GM19372 (cell line): Measurements from ENCODE around the gene EXOSC2.

ENCODE experiments used
- ATAC-seq: cut with Tn5 transposase; IDR thresholded peaks from one replicate; pipeline ENCODE4 v1.9.1; 2021; ENCODE audit warnings: mild to moderate bottlenecking, low read depth, moderate library complexity; ENCODE audit not compliant: unreplicated experiment

EXOSC2 gene

DNA sequence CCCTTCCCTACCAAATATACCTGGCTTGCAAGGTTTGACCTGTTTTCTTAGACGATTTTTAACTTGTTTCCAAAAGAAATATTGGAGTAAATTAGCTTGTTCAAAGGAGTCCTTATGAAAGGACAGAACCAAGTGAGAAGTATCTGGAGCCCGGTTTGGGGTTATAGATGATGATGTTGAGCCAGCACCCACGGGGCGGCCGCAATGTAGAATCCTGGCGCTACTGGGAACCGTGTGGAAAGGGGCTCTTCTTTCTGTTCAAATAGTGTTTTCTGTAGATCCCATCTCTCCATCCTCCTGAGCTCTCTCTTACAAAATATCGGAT lies 517 bp upstream of the EXOSC2 start:
- ATAC-seq, result no peak

DNA sequence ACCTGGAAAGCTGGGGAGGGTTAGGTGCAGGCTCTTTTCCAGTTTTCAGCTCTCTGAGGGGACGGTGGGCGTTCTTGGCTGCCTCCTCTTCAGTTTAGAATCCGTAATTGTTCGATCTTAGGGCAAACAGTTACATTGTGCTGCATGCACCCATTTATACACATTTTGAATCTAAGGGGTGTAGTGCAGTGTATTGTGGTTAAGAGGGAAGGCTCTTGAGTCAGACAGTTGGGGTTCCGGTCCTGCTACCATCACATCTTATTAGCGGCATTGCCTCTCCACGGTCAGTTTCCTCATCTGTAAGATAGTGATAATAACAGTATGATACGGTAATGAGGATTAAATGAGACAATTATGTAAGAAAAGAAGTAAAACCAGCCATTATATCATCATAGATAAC lies 625 bp downstream of the EXOSC2 start:
- no peak for ATAC-seq

DNA sequence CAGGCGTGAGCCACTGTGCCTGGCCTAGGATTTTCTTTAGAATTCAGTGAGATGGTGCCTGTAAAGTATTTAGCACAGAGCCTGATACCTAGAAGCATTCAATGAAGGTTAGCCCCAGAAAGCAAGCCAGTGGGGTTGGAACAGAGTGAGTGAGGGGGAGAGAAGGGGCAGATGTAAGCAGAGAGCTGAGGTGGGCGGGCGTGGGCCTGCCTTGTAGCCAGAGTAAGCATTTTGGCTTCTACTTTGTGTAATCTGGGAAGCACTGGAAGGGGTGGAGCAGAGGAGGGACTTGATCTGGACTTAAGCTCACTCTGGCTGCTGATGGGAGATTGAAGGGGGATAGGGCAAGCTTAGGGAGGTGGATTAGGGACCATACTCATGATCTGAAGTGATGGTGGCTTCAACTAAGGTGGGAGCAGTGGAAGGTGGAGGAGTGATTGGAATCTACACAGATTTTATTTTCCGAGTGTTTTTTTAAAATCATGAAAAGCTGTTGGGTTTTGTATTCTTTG lies 2.6 kb downstream of the EXOSC2 start:
- no peak for ATAC-seq

DNA sequence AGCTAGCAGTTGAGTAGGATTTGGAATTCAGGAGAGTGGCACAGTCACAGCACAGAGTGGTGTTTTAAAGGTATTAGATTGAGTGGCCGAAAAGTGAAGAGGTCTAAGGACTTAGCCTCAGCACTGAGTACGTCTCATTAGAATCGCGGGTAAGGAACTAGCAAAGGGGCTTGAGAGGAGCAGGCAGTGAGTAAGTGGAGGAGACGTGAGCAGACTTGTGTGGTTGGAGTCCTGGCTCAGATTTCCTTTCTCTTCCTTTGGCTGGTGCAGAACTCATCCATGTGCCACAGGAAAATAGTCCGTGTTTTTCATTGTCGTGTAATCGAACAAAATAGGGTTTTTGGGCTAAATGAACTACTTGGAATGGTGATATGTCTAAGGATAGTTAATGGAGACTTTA lies 3.4 kb downstream of the EXOSC2 start:
- ATAC-seq, result no peak

DNA sequence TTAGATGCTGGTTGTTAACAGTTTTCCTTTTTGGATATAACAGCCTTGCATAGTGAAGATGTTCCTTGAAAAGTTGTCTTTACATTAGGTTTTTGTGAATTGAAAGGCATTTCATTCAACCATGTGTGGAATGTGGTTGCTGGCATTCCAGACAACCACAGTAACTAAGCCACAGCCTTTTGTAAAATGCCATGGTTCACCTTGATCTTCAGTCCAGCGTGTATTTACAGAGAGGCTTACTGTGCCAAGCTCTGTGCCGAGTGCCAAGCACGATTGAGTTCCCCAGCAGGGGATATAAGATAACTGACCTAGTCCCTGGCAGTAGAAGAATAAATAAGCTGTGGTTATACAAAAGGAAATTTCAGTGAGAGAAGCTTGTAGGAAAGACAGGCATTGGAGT lies 4.9 kb downstream of the EXOSC2 start:
- ATAC-seq, result no peak

DNA sequence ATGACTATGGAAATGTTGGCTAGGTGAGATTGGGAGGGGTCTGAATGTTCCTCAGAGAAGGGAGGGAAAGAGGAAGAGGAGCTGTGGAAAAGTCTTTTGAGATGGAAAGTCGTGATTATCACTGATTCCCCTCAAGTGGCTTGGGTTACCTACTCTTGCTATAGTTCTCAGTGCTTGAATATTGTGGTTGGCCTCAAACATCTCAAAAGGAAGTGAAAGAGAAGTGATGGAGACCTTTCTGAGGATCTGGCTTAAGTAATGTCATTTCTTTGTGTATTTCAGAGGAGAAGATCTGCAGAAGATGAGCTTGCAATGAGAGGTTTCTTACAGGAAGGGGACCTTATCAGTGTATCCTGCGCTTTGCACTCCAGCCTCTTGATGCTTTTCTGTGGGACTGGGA lies 5.5 kb downstream of the EXOSC2 start:
- ATAC-seq, result no peak

DNA sequence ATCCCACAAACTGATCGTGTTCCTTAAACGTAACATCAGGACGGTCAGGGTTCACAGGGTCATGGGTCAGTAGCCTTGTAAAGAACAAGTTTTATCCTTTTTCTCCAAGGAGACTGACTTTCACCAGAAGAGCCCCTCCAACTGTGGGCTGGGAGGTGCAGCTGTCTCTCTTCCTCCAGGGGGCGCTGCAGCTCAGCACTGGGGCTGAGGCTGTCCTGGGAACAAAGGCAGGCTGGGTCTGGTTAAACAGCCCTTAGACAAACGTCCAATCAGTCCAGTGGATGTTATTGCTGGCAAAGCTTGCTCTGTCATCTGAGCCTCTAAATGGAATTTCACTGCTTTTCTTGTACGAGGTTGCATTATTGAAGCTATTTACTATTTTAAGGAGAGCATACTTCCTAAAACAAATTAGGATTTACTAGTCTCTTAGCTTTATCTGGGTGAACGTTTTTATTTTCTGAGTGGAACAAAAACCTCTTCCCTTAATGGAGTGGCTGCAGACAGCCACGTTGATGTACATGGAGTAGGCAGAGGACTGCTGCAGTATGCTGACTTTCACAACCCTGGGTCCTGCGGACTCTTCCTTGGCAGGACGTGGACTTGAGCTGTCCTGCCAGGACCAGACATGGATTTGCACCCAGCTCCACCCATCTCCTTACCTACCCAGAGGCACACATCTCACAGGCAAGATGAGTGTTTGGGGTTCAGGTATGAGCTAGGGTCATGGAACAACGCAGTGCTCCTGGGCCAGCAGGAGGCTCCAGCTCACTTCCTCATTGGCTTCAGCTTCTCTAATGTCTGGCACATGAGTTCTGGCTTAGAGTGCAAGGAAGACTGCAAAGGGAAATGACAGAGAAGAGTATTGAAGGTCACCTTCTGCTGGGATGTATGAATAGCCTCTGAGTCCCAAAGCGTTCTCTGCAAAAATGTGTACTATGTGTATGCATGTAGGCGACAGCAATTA lies 7.8 kb downstream of the EXOSC2 start:
- no peak for ATAC-seq

DNA sequence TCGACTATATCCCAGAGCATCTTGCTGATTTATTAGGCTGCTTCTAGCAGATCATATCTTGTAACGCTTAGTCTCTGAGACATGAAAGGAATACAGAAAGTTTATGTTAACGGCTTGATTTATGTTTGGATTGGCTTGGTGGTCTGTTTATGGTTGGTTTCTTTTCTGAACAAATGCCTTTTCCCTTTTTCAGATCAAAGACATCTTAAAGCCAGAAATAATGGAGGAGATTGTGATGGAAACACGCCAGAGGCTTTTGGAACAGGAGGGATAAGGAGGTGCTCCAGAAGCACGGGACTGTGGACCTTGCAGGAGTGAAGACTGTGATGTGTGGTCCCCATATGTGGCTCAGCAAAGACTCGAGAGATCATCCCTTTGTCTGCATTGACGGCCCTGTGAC lies 9.9 kb downstream of the EXOSC2 start:
- ATAC-seq, result no peak

DNA sequence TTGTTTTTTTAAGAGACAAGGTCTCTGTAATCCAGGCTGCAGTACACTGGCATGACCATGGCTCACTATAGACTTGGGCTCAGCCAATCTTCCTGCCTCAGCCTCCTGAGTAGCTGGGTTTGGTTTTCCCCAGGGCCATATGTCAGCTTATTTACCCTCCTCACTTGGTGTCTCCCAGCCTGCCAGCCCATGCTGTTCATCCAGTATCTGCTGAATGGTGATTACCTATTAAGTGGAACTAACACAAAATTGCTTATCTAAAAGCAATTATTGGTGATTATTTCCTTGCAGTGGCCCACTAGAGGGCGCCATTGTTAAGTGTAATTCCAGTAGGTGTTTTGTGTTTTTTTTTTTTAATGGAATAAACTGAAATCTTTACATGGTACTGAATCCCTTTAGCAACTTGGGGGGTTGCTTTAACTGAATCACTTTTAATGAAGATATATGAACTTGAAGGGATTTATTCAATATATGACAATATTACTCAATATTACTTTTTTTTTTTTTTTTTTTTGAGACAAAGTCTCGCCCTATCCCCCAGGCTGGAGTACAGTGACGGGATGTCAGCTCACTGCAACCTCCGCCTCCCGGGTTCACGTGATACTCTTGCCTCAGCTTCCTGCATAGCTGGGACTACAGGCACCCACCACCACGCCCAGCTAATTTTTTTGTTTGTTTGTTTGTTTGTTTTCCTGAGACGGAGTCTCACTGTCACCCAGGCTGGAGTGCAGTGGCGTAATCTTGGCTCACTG lies 13.8 kb downstream of the EXOSC2 start:
- ATAC-seq, result no peak

DNA sequence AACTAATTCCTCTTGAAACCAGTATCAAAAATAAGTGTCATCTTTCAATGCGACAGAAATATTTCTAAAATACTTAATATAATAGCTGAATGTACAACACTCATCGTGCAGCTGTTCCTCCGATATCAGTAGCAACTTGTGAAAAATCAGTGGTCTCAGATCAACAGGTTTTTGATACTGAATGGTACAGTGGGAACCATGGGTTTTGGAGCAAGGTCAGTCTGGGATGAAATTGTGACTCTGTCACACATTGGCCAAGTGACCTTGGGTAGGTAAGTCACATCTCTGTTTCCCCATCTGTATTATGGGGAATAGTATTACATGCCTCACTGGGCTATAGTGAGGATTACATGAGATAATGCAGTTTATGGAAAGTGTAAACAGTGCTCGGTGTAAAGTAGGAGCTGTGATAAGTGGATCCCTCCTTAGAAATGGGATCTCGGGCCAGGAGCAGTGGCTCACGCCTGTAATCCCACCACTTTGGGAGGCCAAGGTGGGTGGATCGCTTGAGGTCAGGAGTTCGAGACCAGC lies 17.3 kb downstream of the EXOSC2 start:
- ATAC-seq, result no peak

DNA sequence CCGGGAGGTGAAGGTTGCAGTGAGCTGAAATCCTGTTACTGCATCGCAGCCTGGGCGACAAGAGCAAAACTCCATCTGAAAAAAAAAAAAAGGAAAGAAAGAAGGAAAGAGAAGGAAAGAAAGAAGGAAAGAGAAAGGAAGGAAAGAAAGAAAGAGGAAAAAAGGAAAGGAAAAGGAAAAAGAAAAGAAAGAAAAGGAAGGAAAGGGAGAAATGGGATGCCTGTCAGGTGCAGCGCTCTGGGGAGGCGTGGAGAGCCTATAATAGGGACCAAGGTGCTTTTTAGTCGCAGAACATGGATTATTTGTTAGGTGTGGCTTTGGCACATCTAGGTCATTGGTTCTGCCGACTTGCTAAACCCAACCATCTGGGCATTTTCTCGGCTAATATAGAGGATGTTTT lies 17.9 kb downstream of the EXOSC2 start:
- no peak for ATAC-seq

DNA sequence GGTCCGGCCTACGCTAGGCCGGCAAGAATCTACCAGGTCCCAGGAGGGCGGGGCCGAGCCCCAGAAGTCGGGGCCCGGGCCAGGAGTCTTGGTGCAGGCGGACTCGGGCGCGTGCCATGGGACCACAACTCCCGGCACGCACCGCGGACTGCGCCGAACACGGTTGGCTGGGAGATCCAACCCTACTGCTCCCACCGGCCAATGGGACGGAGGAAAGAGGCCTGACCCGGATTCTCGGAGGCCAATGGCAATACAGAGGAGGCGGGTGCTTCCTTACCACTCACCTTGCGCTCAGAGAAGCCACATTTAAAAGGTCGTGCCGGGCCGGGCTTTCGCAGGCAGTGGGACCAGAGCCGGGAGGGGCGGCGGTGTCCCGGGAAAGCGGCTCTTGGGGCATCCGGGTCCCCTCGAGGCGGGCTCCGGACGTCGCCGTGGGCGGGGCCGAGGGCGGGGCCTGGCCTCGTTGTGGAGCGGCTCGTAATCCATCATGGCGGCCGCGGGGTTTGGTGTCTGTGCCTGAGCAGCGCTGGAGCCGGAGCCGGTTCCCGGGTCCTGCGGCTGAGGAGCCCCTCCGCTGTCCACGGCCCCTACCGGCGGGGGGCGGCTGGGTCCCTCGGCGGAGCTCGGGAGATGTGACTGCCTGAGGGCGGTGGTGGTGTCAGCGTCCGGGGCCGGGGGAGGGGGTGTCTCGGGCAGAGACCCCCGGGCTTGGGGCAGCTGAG lies 19.1 kb downstream of the EXOSC2 start:
- ATAC-seq, result peak; percentile 94

DNA sequence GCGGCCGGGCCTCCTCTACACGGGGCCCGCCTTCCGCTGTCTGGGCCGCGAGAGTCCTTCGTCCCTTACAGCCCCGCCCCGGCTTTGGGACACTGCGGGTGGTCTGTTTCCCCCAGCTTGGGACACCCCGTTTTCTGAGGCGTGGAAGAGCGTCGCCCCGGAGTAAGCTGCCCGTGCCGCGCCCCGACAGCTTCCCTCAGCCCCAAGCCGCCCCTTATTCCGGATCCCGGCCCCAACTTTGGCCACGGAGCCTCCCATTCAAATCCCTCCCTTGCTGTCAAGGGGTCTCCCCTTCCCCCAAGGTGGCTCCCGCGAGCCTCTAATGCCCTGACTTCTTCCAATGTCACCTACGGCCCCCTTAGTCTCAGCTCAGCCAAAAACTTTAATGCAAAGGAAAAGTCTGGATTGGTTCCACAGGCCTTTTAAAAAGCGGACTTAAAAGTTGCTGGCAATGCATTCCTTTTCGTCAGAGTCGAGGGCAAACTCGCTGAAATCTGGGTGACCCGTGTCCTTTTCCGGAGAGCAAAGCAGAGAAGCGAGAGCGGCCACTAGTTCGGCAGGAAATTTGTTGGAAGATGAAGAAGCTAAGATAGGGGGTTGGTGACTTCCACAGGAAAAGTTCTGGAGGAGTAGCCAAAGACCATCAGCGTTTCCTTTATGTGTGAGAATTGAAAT lies 19.8 kb downstream of the EXOSC2 start:
- no peak for ATAC-seq

DNA sequence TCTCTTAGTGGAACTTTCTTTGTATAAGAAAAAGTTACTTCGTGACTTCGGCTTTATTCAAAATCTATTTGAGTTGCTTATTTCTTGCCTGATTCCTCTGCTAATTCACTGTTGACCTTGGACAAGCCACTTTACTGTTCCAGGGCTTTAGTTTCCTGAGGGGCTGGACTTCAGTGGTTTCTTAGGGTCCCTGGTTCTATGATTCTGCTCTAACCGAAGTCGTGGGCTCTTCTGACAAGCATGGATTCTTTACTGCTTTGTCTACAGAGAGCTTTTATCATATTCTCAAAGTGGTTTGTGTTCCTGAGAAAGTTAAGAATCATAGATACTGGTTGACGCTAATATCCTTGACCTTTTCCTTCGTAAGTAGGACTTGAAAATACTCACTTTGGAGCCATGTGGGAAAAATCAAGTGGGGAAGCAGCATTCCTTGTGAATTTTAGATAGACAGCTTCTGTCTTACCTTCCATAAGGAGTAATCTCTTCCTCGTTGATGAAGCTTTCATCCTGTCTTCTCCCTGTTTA lies 21.1 kb downstream of the EXOSC2 start:
- no peak for ATAC-seq

DNA sequence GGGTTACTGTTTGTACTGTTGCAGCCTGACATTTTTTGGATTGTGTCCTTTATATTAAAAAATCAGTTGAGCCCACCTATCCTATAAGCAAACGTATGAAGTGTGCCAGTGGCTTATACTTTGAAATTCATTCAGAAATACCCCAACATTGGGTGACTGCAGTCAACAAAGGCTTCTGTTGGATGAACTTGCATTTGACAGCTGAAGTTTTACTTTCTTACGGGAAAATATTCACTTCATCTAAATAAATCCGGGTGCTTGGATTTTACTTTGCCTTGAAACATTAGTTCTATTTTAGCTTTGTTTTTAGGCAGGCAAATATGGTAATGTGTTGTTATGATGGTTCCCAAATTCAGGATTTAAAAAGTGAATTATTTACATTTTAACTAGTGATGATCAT lies 21.7 kb downstream of the EXOSC2 start:
- no peak for ATAC-seq

DNA sequence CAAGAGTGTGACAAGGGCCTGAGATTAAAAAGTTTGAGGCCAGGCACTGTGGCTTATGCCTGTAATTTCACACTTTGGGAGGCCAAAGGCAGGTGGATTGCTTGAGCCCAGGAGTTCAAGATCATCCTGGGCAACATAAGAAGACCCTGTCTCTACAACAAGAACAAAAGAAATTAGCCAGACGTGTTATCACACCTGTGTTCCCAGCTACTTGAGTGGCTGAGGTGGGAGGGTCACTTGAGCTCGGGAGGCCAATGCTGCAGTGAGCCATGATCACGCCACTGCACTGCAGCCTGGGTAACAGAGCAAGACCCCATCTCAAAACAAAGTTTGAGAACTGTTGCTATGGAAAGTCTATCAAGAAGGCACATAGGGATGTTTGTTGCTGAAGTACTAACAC lies 25.0 kb downstream of the EXOSC2 start:
- no peak for ATAC-seq

DNA sequence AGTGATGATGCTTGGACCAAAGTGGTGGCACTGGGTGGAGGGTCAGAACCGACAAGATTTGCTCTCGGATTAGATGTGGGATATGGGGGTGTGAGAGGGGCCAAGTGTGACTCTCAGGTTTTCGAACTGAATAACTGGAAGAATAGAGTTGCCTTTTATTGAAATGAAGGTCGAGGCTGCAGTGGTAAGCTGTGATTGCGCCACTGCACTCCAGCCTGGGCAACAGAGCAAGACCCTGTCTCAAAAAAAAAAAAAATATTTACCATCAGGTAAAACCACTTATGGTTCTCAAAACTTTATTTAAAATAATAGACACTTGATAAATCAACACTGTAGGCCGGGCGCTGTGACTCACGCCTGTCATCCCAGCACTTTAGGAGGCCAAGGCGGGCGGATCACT lies 27.2 kb downstream of the EXOSC2 start:
- ATAC-seq, result no peak

DNA sequence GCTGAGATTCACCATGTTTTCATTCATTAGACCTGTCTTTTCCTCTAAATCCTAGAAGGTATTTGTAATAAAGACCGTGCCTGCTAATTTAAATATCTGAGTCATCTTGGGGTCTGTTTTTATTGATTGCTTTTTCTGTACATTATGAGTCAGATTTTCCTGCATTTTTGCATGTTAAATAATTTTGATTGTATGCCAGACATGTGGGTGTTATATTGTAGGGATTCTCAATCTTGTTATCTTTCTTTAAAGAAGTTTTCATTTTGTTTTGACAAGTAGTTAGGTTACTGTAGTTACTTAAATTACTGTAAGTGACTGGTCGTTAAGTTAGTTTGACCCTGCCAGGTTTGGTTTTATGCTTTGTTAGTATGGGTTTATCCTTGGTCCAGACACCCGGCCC lies 35.1 kb downstream of the EXOSC2 start:
- no peak for ATAC-seq

DNA sequence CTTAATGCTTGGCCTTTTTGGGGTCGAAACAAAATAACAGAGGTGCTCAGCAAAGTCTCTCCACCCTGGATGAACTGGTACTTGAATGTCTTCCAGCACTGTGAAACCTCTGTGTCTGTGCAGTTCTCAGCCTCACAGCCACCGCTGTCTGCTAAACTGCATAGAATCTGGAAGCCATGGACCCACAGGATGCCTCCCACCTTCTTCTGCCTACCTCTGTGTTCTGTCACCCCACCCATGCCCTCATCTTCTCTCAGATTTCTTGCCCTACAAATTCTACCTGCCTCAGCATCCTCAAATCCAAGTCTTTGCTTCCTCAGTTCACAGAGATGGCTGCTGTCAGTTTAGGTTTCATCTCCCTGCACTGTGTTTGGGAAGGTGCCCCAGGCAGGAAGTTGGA lies 35.6 kb downstream of the EXOSC2 start:
- no peak for ATAC-seq

DNA sequence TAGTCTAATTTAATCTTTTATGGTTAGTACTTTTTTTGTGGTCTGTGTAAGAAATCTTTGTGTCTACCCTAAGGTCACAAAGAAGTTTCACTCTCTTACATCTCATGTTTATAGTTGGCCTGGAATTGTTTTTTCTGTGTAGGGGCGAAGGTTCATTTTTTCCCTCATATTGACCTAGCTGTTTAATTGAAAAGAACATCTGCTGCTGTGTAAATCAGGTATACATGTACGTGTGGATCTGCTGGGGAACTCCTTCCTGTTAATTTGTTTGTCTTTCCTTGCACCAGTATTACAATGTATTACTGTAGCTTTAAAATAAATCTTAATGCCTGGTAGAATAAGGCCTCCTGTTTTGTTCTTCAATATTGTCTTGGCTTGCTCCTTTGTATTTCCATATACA lies 37.8 kb downstream of the EXOSC2 start:
- no peak for ATAC-seq
